Right ventricle myocardium inferior (tissue), 1 donor: ENCODE data around the gene MROH2A. TPM values are rescaled to one million over a fixed set of nuclear protein-coding genes. Genes with fewer than 3 reads are reported as not detected.

ENCODE experiments used
- ATAC-seq: fragments of 200-7000 bp; cut with Tn5 transposase; one replicate; pipeline ENCODE4 v1.9.1; 2020; ENCODE audit warnings: mild to moderate bottlenecking, moderate library complexity
- DNase-seq: peaks from one replicate; pipeline ENCODE4 v3.0.0; 2021; ENCODE audit errors: missing footprints
- intact Hi-C: fragments of 100-400 bp; cut with DNase I; formaldehyde crosslinking; loops from one replicate; pipeline ENCODE4 v1.11.0; 2022
- total RNA-seq: library from RNA; stranded (reverse); fragmentation: NEBNext Ultra II Directional; extraction: Animal tissue kit (Norgen Biotek cat#: 25700); gene quantifications from one replicate; pipeline ENCODE4 v1.2.1, GENCODE V29; 2021
- donor health status: DM: no; HTN: yes; CAD: no; lungs with severe emphysema.

Gene MROH2A
- total RNA-seq, 1 donor from 2014 or later = not detected

GRCh38 chr2:233814056-233814835 lies 36.1 kb downstream of the MROH2A start:
- no peak for ATAC-seq
- DNase-seq = no peak
- intact Hi-C loops = no loop called here

- no peak for DNase-seq
- ATAC-seq = no peak
- intact Hi-C loops = no loop called here
Measured at GRCh38 chr2:233815861-233816260, 37.7 kb downstream of the MROH2A start.

- intact Hi-C loops = no loop called here
- ATAC-seq = no peak
- DNase-seq = no peak
Measured at GRCh38 chr2:233816334-233816733, 38.2 kb downstream of the MROH2A start.

GRCh38 chr2:233816771-233817170 lies 38.6 kb downstream of the MROH2A start:
- ATAC-seq (peak; percentile 11), DNase-seq (no peak)
- intact Hi-C loops = no loop called here

- ATAC-seq (no peak), DNase-seq (no peak)
- intact Hi-C loops = no loop called here
Measured at GRCh38 chr2:233817361-233817911, 39.3 kb downstream of the MROH2A start.

GRCh38 chr2:233817995-233818638 lies 40.0 kb downstream of the MROH2A start:
- DNase-seq = no peak
- no peak for ATAC-seq
- intact Hi-C loops = no loop called here

GRCh38 chr2:233818639-233819621 lies 40.8 kb downstream of the MROH2A start:
- DNase-seq = no peak
- ATAC-seq = no peak
- intact Hi-C loops = no loop called here

- DNase-seq (no peak), ATAC-seq (no peak)
- intact Hi-C loops = no loop called here
Measured at GRCh38 chr2:233819884-233820773, 42.0 kb downstream of the MROH2A start.

- DNase-seq = no peak
- ATAC-seq = no peak
- intact Hi-C loops = no loop called here
Measured at GRCh38 chr2:233820774-233821105, 42.6 kb downstream of the MROH2A start.

GRCh38 chr2:233821196-233821595 lies 43.1 kb downstream of the MROH2A start:
- ATAC-seq (no peak), DNase-seq (no peak)
- intact Hi-C loops = no loop called here

GRCh38 chr2:233821709-233822100 lies 43.6 kb downstream of the MROH2A start:
- ATAC-seq (no peak), DNase-seq (no peak)
- intact Hi-C loops = no loop called here

GRCh38 chr2:233822101-233822771 lies 44.1 kb downstream of the MROH2A start:
- ATAC-seq = no peak
- intact Hi-C loops = no loop called here
- no peak for DNase-seq

GRCh38 chr2:233822781-233823730 lies 44.9 kb downstream of the MROH2A start:
- intact Hi-C loops = no loop called here
- ATAC-seq (no peak), DNase-seq (no peak)

- intact Hi-C loops = no loop called here
- ATAC-seq (no peak), DNase-seq (no peak)
Measured at GRCh38 chr2:233823731-233824121, 45.6 kb downstream of the MROH2A start.

GRCh38 chr2:233824373-233824772 lies 46.2 kb downstream of the MROH2A start:
- intact Hi-C loops = no loop called here
- ATAC-seq (no peak), DNase-seq (no peak)

GRCh38 chr2:233828546-233829192 lies 50.5 kb downstream of the MROH2A start:
- ATAC-seq = no peak
- intact Hi-C loops = no loop called here

More at GRCh38 chr2:233828546-233829192, 50.5 kb downstream of the MROH2A start:
- no peak for DNase-seq
